Measurements from ENCODE around the gene SMIM10.

SMIM10 gene

DNA sequence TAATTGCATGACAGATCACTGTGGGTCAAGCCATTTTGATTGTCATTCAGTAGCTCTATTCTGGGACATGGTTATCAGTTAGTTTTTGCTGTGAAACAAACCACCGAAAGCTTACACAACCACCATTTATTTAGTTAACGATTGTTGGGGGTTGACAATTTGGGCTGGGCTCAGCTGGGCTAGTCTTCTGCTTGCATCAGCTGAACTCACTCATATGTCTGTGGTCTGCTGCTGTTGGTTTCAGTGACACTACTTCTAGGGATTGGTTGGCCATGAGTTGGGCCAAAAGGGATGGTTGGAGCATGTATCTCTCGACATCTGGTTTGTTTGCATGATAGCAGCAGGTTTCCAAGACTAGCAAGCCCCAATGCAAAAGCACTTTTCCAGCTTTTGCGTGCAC lies 5.3 kb upstream of the SMIM10 start:
- Histone ChIP-seq H3K9ac (ENCODE audit: low read depth, low read length) (no peak overlapping the region), H3K4me3 (ENCODE audit: low read depth, low read length) (no peak overlapping the region), H3K9me3 (ENCODE audit: control insufficient read depth, insufficient read depth, low read length) (no peaks in the 10 kb centered on the region), H3K36me3 (ENCODE audit: control insufficient read depth, insufficient read depth, low read length) (no peaks in the 10 kb centered on the region), H3K4me1 (ENCODE audit: control insufficient read depth, insufficient read depth, low read length) (no peaks in the 10 kb centered on the region), H3K27me3 (ENCODE audit: control insufficient read depth, insufficient read depth, low read length) (no peaks in the 10 kb centered on the region)

DNA sequence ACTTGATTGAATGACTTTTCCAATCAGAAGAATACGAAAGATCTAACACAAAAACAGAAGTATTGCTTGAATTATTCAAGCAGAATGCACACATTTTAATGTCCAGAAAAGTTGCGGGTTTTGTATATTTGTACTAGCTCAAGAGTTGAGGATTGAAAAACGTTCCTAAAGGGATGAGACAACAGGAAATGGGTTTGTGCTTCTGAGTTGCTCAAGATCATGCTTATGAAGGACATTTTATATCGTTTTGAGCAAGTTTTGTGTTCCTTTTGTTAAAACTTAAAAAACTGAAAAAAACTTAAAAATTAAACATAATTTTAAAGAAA lies 353 bp upstream of the SMIM10 start:
- Histone ChIP-seq H3K9me3 (ENCODE audit: control insufficient read depth, insufficient read depth, low read length) (no peaks in the 10 kb centered on the region), H3K4me3 (ENCODE audit: low read depth, low read length) (no peak overlapping the region), H3K36me3 (ENCODE audit: control insufficient read depth, insufficient read depth, low read length) (no peaks in the 10 kb centered on the region), H3K9ac (ENCODE audit: low read depth, low read length) (no peak overlapping the region), H3K4me1 (ENCODE audit: control insufficient read depth, insufficient read depth, low read length) (no peaks in the 10 kb centered on the region), H3K27me3 (ENCODE audit: control insufficient read depth, insufficient read depth, low read length) (peaks cover 10% of the 10 kb centered on the region)

DNA sequence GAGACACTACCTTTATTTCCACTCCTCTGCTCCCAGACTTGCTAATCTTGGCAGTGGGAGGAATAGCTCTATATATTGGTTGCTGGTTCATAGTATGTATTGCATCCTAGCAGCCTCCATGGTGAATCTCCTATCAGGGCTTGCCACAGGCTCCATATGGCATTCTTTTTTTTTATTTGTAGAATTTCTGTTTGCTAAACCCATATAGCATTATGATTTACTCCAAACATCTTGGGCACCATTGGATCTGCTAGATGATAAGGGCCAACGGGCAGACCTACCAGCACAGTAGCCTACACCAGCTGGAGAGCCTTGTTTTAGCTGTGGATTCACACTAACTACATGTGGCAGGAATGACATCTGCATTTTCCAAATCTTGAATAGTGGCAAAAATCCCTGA lies 6.9 kb downstream of the SMIM10 start:
- no peaks in the 10 kb centered on the region for H3K27me3 ChIP-seq (ENCODE audit: control insufficient read depth, insufficient read depth, low read length)
- no peak overlapping the region for H3K9ac ChIP-seq (ENCODE audit: low read depth, low read length)
- H3K4me1 ChIP-seq (ENCODE audit: control insufficient read depth, insufficient read depth, low read length): no peaks in the 10 kb centered on the region
- H3K36me3 ChIP-seq (ENCODE audit: control insufficient read depth, insufficient read depth, low read length): no peaks in the 10 kb centered on the region
- no peaks in the 10 kb centered on the region for H3K9me3 ChIP-seq (ENCODE audit: control insufficient read depth, insufficient read depth, low read length)
- no peak overlapping the region for H3K4me3 ChIP-seq (ENCODE audit: low read depth, low read length)

DNA sequence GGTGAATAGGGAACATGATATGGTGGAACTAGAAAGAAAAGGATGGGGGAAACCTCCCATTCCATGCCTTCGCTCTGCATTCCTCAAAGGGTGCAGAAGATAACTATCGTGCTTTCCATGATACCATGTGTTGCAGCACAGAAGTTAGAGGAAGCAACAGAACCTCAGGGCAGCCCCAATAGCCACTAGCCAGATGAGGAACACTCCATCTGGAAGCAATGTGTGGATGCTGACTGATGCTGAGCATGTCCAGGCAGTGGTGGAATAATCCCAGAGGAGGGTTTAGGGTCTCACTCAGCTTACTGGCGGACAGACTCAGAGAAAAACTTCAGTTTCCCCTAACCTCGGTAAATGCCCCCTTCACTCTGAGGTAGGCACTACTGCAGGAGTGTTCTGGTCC lies 7.5 kb downstream of the SMIM10 start:
- no peak overlapping the region for H3K4me3 ChIP-seq (ENCODE audit: low read depth, low read length)
- H3K9me3 ChIP-seq (ENCODE audit: control insufficient read depth, insufficient read depth, low read length): no peaks in the 10 kb centered on the region
- no peaks in the 10 kb centered on the region for H3K4me1 ChIP-seq (ENCODE audit: control insufficient read depth, insufficient read depth, low read length)
- H3K9ac ChIP-seq (ENCODE audit: low read depth, low read length): no peak overlapping the region
- no peaks in the 10 kb centered on the region for H3K27me3 ChIP-seq (ENCODE audit: control insufficient read depth, insufficient read depth, low read length)
- H3K36me3 ChIP-seq (ENCODE audit: control insufficient read depth, insufficient read depth, low read length): no peaks in the 10 kb centered on the region

DNA sequence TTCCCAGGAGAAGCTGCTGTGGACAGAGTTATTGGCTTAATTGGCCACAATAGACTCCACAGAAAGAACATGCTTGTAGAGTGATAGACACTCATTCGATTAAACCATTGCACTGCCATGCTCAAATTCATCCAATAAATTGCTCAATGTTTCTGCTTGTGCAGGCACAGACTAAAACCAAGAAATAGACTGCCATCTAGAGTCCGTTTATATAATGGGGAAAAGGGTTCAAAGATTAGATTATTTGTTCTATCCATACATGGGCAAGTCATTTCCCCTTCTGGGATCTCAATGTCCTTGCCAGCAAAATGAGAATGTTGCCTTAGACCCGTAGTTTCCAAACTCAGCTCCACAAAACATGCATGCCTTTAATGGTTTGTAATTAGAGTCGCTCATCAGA lies 8.7 kb downstream of the SMIM10 start:
- Histone ChIP-seq H3K4me1 (ENCODE audit: control insufficient read depth, insufficient read depth, low read length) (no peaks in the 10 kb centered on the region), H3K9ac (ENCODE audit: low read depth, low read length) (no peak overlapping the region), H3K27me3 (ENCODE audit: control insufficient read depth, insufficient read depth, low read length) (no peaks in the 10 kb centered on the region), H3K9me3 (ENCODE audit: control insufficient read depth, insufficient read depth, low read length) (no peaks in the 10 kb centered on the region), H3K36me3 (ENCODE audit: control insufficient read depth, insufficient read depth, low read length) (no peaks in the 10 kb centered on the region), H3K4me3 (ENCODE audit: low read depth, low read length) (no peak overlapping the region)

DNA sequence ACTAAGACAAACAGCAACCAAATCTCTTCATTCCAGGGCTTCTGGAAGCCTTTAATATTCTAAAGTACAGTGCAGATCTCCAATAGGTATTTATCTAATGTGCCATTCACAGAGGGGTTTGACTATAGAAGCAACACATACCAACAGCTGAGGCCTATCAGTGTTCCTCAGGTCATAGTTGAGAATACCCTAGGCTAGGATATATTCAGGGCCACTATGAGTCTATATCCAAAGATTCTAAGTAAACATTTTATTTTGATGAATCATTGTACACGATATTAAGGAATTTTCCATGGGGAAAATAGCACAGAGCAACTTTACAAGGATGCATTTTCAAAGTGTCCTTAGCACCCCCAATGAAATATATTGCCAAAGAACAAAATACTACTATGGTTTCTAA lies 9.7 kb downstream of the SMIM10 start:
- no peak overlapping the region for H3K9ac ChIP-seq (ENCODE audit: low read depth, low read length)
- H3K4me3 ChIP-seq (ENCODE audit: low read depth, low read length): no peak overlapping the region
- no peaks in the 10 kb centered on the region for H3K36me3 ChIP-seq (ENCODE audit: control insufficient read depth, insufficient read depth, low read length)
- no peaks in the 10 kb centered on the region for H3K27me3 ChIP-seq (ENCODE audit: control insufficient read depth, insufficient read depth, low read length)
- H3K4me1 ChIP-seq (ENCODE audit: control insufficient read depth, insufficient read depth, low read length): no peaks in the 10 kb centered on the region
- H3K9me3 ChIP-seq (ENCODE audit: control insufficient read depth, insufficient read depth, low read length): peaks cover 1% of the 10 kb centered on the region

DNA sequence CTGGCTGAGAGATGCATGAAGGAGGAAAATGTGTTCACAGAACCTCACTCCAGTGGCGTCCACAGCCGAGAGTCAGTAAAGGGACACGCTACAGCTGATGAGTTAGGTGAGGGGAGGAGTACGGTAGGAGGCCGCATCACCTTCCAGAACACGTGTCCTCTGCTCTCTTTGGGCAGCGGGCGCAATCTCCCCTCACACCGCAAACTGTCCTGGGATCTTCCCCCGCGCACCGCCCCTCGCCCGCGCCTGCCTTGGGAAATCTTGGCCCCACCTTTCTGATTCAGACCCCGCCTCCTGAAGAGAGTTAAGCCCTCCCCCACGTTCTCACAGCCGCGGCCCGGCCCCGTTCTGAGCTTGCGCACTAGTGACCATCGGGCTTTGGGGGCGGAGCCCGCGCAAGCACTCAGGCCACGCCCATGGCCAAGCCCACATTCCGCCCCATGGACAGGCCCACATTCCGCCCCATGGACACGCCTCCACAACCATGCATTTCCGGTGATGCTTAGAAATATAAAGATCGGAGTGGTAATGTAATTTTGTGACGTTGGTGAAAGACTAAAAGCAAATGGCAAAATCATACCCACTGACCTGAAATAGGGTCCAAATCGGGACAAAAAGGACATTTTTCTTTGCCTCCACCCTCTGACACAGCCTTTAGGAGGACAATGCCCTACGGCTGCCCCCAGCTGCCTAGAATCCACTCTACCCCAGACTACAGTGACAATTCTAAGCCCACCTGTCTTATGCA lies 13.3 kb downstream of the SMIM10 start:
- Histone ChIP-seq H3K4me3 (ENCODE audit: low read depth, low read length) (peak overlapping the region; percentile 54), H3K9ac (ENCODE audit: low read depth, low read length) (no peak overlapping the region), H3K4me1 (ENCODE audit: control insufficient read depth, insufficient read depth, low read length) (no peaks in the 10 kb centered on the region), H3K9me3 (ENCODE audit: control insufficient read depth, insufficient read depth, low read length) (peaks cover 2% of the 10 kb centered on the region), H3K36me3 (ENCODE audit: control insufficient read depth, insufficient read depth, low read length) (no peaks in the 10 kb centered on the region), H3K27me3 (ENCODE audit: control insufficient read depth, insufficient read depth, low read length) (no peaks in the 10 kb centered on the region)

DNA sequence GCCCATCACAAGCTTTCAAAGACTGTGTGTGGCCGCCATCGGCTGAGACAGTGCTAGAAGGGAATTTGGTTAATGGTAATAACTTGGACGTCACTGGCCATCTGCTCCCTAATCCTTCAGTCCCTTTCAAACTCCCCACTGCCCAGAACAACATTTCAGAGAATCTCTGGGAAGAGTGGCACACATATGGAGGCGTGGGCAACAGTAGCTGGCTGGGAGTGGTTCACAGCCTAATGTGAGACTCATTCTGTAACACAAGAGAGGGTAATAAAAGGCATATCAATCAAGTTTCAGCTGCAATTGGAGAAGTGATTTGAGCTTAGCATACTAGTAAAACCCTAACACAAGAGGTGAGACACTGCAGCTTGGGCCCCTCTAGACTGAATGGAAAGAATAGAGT lies 15.4 kb downstream of the SMIM10 start:
- Histone ChIP-seq H3K27me3 (ENCODE audit: control insufficient read depth, insufficient read depth, low read length) (no peaks in the 10 kb centered on the region), H3K9me3 (ENCODE audit: control insufficient read depth, insufficient read depth, low read length) (peaks cover 2% of the 10 kb centered on the region), H3K4me1 (ENCODE audit: control insufficient read depth, insufficient read depth, low read length) (peaks cover 4% of the 10 kb centered on the region), H3K36me3 (ENCODE audit: control insufficient read depth, insufficient read depth, low read length) (no peaks in the 10 kb centered on the region), H3K9ac (ENCODE audit: low read depth, low read length) (no peak overlapping the region), H3K4me3 (ENCODE audit: low read depth, low read length) (no peak overlapping the region)

DNA sequence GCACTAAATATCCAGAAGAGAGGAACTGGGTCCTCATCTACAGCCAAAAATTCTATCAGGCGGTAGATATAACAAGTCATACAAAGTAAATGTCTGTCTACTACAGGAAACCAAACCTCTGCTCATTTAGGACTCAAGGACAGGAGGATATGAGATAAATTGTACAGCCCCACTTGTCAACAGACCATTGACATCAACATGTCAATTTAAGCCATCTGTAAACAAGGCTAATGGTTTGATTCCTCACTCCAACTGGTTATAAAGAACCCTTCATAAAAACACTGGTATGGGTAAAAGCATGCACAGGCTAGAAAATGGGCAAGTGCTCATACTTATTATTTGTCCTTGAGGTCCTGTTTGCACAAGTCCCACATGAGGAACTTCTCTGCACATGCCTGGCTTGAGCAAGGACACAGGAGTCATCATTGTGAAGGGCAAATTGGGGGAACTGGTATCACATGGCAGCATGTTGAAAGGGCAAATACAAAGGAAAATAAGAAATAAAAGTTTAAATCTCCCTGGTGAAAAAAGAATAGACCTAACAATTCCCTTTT lies 18.3 kb downstream of the SMIM10 start:
- H3K27me3 ChIP-seq (ENCODE audit: control insufficient read depth, insufficient read depth, low read length): no peaks in the 10 kb centered on the region
- no peak overlapping the region for H3K9ac ChIP-seq (ENCODE audit: low read depth, low read length)
- H3K4me3 ChIP-seq (ENCODE audit: low read depth, low read length): no peak overlapping the region
- H3K9me3 ChIP-seq (ENCODE audit: control insufficient read depth, insufficient read depth, low read length): peaks cover 2% of the 10 kb centered on the region
- no peaks in the 10 kb centered on the region for H3K36me3 ChIP-seq (ENCODE audit: control insufficient read depth, insufficient read depth, low read length)
- peaks cover 4% of the 10 kb centered on the region for H3K4me1 ChIP-seq (ENCODE audit: control insufficient read depth, insufficient read depth, low read length)

DNA sequence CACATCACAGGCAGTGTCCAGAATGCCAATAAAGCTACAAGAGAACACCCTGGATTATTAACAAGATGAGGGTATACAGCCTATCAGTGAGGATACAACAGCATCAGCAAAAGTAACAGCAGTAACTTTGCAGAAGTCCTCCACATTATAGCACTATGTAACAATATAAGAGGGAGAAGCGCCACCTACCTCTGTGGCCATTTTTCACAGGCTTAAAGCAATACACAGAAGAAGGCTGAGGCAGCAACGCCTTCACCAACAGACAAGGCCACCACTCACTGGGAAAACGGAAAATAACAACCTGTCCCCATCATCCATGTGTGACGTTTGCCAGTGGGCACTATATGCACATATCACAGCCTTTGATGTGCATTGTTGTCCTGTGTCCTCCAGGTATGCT lies 19.0 kb downstream of the SMIM10 start:
- peaks cover 4% of the 10 kb centered on the region for H3K4me1 ChIP-seq (ENCODE audit: control insufficient read depth, insufficient read depth, low read length)
- H3K36me3 ChIP-seq (ENCODE audit: control insufficient read depth, insufficient read depth, low read length): no peaks in the 10 kb centered on the region
- peaks cover 2% of the 10 kb centered on the region for H3K9me3 ChIP-seq (ENCODE audit: control insufficient read depth, insufficient read depth, low read length)
- no peaks in the 10 kb centered on the region for H3K27me3 ChIP-seq (ENCODE audit: control insufficient read depth, insufficient read depth, low read length)
- H3K4me3 ChIP-seq (ENCODE audit: low read depth, low read length): no peak overlapping the region
- H3K9ac ChIP-seq (ENCODE audit: low read depth, low read length): no peak overlapping the region

DNA sequence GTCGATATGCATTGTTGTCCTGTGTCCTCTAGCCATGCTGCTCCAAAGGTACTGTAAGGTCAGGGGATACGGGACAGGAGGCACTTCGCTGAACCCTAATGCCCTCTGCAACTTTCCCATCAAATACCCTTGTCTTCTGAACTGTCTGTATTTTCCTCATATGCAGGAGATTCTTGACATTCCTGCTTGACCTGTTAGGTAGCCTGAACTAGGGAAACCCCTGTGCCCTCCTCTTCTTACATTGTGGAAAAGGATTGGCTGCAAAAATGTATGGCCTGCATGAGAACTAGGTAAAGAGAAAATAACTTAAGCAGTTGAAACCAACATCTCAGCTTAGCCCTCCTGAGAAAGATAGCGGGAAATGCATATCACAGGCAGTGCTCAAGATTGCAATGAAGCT lies 20.1 kb downstream of the SMIM10 start:
- Histone ChIP-seq H3K4me3 (ENCODE audit: low read depth, low read length) (no peak overlapping the region), H3K9ac (ENCODE audit: low read depth, low read length) (no peak overlapping the region), H3K27me3 (ENCODE audit: control insufficient read depth, insufficient read depth, low read length) (no peaks in the 10 kb centered on the region), H3K36me3 (ENCODE audit: control insufficient read depth, insufficient read depth, low read length) (no peaks in the 10 kb centered on the region), H3K9me3 (ENCODE audit: control insufficient read depth, insufficient read depth, low read length) (no peaks in the 10 kb centered on the region), H3K4me1 (ENCODE audit: control insufficient read depth, insufficient read depth, low read length) (peaks cover 4% of the 10 kb centered on the region)

DNA sequence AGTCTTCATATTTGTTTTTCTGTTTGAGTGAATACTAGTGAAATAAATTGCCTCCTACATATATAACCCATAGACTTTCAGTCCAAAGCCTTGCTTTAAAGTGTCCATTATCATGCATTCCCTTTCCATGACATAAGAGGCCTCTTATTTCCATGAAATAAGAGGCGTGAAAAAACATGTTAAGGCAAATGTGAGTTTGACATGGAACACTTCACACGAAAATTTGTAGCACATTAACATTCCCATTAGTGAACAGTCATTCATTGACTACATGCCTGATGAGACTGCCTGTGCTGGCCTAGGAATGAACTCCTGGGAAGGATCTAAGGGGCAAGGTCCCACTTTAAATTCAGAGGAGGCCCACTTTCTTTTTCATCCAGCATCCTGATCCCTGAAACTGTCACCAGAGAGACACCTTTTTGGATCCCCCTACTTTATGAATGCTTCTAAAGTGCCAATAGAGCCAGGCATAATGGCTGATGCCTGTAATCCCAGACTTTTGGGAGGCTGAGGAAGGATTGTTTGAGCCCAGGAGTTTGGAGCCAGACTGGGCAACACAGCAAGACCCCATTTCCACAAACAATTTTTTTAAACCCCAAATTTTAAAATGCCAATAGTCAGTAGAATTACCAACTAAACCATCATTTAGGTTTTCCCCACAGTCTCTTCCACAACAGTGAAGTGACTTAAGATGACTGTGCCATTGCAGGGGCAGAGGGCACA lies 24.9 kb downstream of the SMIM10 start:
- no peaks in the 10 kb centered on the region for H3K36me3 ChIP-seq (ENCODE audit: control insufficient read depth, insufficient read depth, low read length)
- no peak overlapping the region for H3K4me3 ChIP-seq (ENCODE audit: low read depth, low read length)
- H3K27me3 ChIP-seq (ENCODE audit: control insufficient read depth, insufficient read depth, low read length): no peaks in the 10 kb centered on the region
- no peaks in the 10 kb centered on the region for H3K9me3 ChIP-seq (ENCODE audit: control insufficient read depth, insufficient read depth, low read length)
- no peak overlapping the region for H3K9ac ChIP-seq (ENCODE audit: low read depth, low read length)
- H3K4me1 ChIP-seq (ENCODE audit: control insufficient read depth, insufficient read depth, low read length): peaks cover 1% of the 10 kb centered on the region

Measured in iPS-15b (cell line).